ENCODE results near the gene SMARCAD1. TPM values are rescaled to one million over a fixed set of nuclear protein-coding genes. Genes with fewer than 3 reads are reported as not detected.

SMARCAD1 gene
- total and polyA plus RNA-seq, 2 donors (not counting 1 experiment from before 2014, with no cell fraction given) = 24.8 to 30.7 TPM

DNA sequence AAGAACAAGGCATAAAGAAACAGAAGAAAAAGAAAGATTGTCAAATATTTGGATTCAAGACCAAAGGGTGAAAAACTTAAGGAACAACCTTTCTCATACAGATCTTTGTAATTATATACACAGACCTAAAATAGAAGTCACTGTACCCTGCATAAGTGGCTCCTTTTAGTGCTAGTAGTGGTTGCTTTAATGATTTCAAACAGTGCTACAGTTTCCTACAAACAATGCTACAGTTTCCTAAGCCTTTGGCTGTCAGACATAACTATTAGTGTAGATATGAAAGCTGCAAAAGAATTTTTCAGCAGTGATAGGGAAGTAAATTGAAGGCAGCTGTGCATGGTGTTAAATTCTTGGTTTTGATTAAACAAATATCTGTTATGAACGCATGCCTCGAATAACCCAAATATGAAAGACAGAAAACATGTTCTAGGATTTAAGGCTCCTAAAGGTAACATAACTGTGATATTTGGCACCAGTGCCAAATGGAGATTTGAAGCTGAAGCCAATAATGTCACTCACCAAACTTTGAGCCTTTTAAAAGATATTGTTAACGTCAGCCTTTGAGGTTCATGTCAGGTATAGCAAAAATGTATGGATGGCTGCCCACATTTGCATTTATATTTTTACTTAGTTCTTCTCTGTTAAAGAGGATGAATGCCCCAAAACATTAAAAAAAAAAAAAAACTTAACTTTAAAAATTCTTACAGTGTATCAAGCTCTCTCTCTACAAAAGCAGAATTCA is 36.6 kb downstream of the SMARCAD1 start:
- TF ChIP-seq EZH2 (IDR thresholded peaks at IDR 0.05; ENCODE audit: low read length, missing control alignments) = no peak
- TF ChIP-seq, protein P1, sequence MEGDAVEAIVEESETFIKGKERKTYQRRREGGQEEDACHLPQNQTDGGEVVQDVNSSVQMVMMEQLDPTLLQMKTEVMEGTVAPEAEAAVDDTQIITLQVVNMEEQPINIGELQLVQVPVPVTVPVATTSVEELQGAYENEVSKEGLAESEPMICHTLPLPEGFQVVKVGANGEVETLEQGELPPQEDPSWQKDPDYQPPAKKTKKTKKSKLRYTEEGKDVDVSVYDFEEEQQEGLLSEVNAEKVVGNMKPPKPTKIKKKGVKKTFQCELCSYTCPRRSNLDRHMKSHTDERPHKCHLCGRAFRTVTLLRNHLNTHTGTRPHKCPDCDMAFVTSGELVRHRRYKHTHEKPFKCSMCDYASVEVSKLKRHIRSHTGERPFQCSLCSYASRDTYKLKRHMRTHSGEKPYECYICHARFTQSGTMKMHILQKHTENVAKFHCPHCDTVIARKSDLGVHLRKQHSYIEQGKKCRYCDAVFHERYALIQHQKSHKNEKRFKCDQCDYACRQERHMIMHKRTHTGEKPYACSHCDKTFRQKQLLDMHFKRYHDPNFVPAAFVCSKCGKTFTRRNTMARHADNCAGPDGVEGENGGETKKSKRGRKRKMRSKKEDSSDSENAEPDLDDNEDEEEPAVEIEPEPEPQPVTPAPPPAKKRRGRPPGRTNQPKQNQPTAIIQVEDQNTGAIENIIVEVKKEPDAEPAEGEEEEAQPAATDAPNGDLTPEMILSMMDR (conservative IDR thresholded peaks at IDR 0.05 in 1 of 2, IDR thresholded peaks at IDR 0.05 in 1 of 2; ENCODE audit: low read depth in 1 of 2, low read length in 2 of 2) = no peak
- Histone ChIP-seq H3K27ac (ENCODE audit: insufficient read depth, low read length) (no peak overlapping the region), H4K20me1 (ENCODE audit: control insufficient read depth, extremely low read depth, insufficient read depth, low read length) (no peaks in the 10 kb centered on the region), H3K79me2 (ENCODE audit: control insufficient read depth, insufficient read depth, low read length) (no peaks in the 10 kb centered on the region), H3K27me3 (ENCODE audit: control insufficient read depth, insufficient read depth, low read length) (no peaks in the 10 kb centered on the region), H3K4me2 (ENCODE audit: extremely low read depth, insufficient read depth, low read length) (no peak overlapping the region), H3K9ac (ENCODE audit: insufficient read depth, low read length) (no peak overlapping the region), H3K4me3 (replicated peaks in 1 of 4; ENCODE audit: control extremely low read depth in 1 of 4, insufficient read depth in 1 of 4, low read depth in 3 of 4, low read length in 4 of 4) (no peak overlapping the region), H3K4me1 (ENCODE audit: control insufficient read depth, extremely low read depth, insufficient read depth, low read length) (no peaks in the 10 kb centered on the region), H2AFZ (ENCODE audit: low read length) (no peak overlapping the region), H3K36me3 (ENCODE audit: control insufficient read depth, insufficient read depth, low read length) (peaks cover 4% of the 10 kb centered on the region), H3K9me3 (ENCODE audit: control insufficient read depth, insufficient read depth, low read depth, low read length) (no peaks in the 10 kb centered on the region)
- no peak for DNase-seq (ENCODE audit: low read depth in 2 of 2)

DNA sequence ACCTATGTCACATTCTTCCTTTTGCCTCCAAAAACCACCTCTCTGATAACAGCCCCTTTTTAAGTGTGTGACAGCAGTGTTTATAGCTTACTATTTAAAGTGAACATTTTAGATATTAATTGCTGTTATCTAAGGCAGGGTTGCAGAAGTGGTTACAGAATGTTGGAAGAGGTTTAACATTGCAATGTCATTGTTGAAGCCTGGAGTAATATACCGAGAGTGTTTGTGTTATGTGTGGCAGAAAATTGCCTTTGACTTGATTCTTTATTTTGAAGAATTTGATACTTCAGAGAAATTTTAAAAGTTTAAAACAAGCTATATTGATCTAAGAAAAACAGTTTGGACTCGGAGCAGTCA is 37.1 kb downstream of the SMARCAD1 start:
- DNase-seq (ENCODE audit: low read depth in 2 of 2) = no peak
- no peak for TF ChIP-seq EZH2 (IDR thresholded peaks at IDR 0.05; ENCODE audit: low read length, missing control alignments)
- TF ChIP-seq, protein P1 (conservative IDR thresholded peaks at IDR 0.05 in 1 of 2, IDR thresholded peaks at IDR 0.05 in 1 of 2; ENCODE audit: low read depth in 1 of 2, low read length in 2 of 2) = no peak
- Histone ChIP-seq H3K36me3 (ENCODE audit: control insufficient read depth, insufficient read depth, low read length) (peaks cover 4% of the 10 kb centered on the region), H3K27me3 (ENCODE audit: control insufficient read depth, insufficient read depth, low read length) (no peaks in the 10 kb centered on the region), H2AFZ (ENCODE audit: low read length) (no peak overlapping the region), H3K79me2 (ENCODE audit: control insufficient read depth, insufficient read depth, low read length) (no peaks in the 10 kb centered on the region), H3K27ac (ENCODE audit: insufficient read depth, low read length) (no peak overlapping the region), H3K4me3 (replicated peaks in 1 of 4; ENCODE audit: control extremely low read depth in 1 of 4, insufficient read depth in 1 of 4, low read depth in 3 of 4, low read length in 4 of 4) (no peak overlapping the region), H3K4me1 (ENCODE audit: control insufficient read depth, extremely low read depth, insufficient read depth, low read length) (no peaks in the 10 kb centered on the region), H3K9me3 (ENCODE audit: control insufficient read depth, insufficient read depth, low read depth, low read length) (no peaks in the 10 kb centered on the region), H3K4me2 (ENCODE audit: extremely low read depth, insufficient read depth, low read length) (no peak overlapping the region), H4K20me1 (ENCODE audit: control insufficient read depth, extremely low read depth, insufficient read depth, low read length) (no peaks in the 10 kb centered on the region), H3K9ac (ENCODE audit: insufficient read depth, low read length) (no peak overlapping the region)

- no peak overlapping the region for H3K4me3 ChIP-seq (replicated peaks in 1 of 4; ENCODE audit: control extremely low read depth in 1 of 4, insufficient read depth in 1 of 4, low read depth in 3 of 4, low read length in 4 of 4)
- H3K27me3 ChIP-seq (ENCODE audit: control insufficient read depth, insufficient read depth, low read length) = no peaks in the 10 kb centered on the region
- peaks cover 5% of the 10 kb centered on the region for H3K36me3 ChIP-seq (ENCODE audit: control insufficient read depth, insufficient read depth, low read length)
- no peaks in the 10 kb centered on the region for H4K20me1 ChIP-seq (ENCODE audit: control insufficient read depth, extremely low read depth, insufficient read depth, low read length)
- DNase-seq (ENCODE audit: low read depth in 2 of 2) = peak in 1 of 2 donors; percentile 5
- no peak overlapping the region for H2AFZ ChIP-seq (ENCODE audit: low read length)
- no peak overlapping the region for H3K27ac ChIP-seq (ENCODE audit: insufficient read depth, low read length)
- TF ChIP-seq, protein P1 (conservative IDR thresholded peaks at IDR 0.05 in 1 of 2, IDR thresholded peaks at IDR 0.05 in 1 of 2; ENCODE audit: low read depth in 1 of 2, low read length in 2 of 2) = no peak
- no peak for TF ChIP-seq EZH2 (IDR thresholded peaks at IDR 0.05; ENCODE audit: low read length, missing control alignments)
- H3K79me2 ChIP-seq (ENCODE audit: control insufficient read depth, insufficient read depth, low read length) = no peaks in the 10 kb centered on the region
- H3K4me2 ChIP-seq (ENCODE audit: extremely low read depth, insufficient read depth, low read length) = no peak overlapping the region
- H3K9ac ChIP-seq (ENCODE audit: insufficient read depth, low read length) = no peak overlapping the region
- H3K9me3 ChIP-seq (ENCODE audit: control insufficient read depth, insufficient read depth, low read depth, low read length) = no peaks in the 10 kb centered on the region
- H3K4me1 ChIP-seq (ENCODE audit: control insufficient read depth, extremely low read depth, insufficient read depth, low read length) = no peaks in the 10 kb centered on the region
These were observed 43.4 kb downstream of the SMARCAD1 start for GRCh38 chr4:94251094-94251493.
